ENCODE data around the gene PTAR1.

DNA sequence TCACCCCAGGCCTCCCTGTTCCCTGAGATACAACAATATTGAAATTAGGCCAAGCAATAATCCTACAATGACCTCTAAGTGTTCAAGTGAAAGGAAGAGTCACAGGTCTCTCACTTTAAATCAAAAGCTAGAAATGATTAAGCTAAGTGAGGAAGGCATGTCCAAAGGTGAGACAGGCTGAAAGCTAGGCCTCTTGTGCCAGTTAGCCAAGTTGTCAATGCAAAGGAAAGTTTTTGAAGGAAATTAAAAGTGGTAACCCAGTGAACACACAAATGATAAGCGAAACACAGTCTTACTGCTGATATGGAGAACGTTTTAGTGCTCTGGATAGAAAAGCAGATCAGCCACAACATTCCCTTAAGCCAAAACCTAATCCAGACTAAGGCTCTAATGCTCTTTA is 39.8 kb downstream of the PTAR1 start:
- TF ChIP-seq, protein P1, sequence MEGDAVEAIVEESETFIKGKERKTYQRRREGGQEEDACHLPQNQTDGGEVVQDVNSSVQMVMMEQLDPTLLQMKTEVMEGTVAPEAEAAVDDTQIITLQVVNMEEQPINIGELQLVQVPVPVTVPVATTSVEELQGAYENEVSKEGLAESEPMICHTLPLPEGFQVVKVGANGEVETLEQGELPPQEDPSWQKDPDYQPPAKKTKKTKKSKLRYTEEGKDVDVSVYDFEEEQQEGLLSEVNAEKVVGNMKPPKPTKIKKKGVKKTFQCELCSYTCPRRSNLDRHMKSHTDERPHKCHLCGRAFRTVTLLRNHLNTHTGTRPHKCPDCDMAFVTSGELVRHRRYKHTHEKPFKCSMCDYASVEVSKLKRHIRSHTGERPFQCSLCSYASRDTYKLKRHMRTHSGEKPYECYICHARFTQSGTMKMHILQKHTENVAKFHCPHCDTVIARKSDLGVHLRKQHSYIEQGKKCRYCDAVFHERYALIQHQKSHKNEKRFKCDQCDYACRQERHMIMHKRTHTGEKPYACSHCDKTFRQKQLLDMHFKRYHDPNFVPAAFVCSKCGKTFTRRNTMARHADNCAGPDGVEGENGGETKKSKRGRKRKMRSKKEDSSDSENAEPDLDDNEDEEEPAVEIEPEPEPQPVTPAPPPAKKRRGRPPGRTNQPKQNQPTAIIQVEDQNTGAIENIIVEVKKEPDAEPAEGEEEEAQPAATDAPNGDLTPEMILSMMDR (conservative IDR thresholded peaks at IDR 0.05; ENCODE audit: low read length) = no peak
- TF ChIP-seq EZH2phosphoT487 (IDR thresholded peaks at IDR 0.05; ENCODE audit: borderline replicate concordance, low read depth, low read length) = no peak
